Smooth muscle cell (in vitro differentiated cells): ENCODE results near the gene STPG2. TPM values are rescaled to one million over a fixed set of nuclear protein-coding genes. Genes with fewer than 3 reads are reported as not detected.

Source experiments
- DNase-seq: peaks from one replicate; lab custom pipeline; 2025; ENCODE audit not compliant: unreplicated experiment; lab: John Stamatoyannopoulos, UW
- H2AFZ ChIP-seq: fragments of 200-600 bp; sonication (generic); 2 replicates; pipeline ENCODE4 v1.6.0; 2016; ENCODE audit warnings: antibody characterized with exemption, low read depth, mild to moderate bottlenecking
- H3F3A ChIP-seq: fragments of 200-600 bp; sonication (generic); 2 replicates; pipeline ENCODE4 v1.6.0; 2017; ENCODE audit warnings: antibody characterized with exemption, low read depth
- H3K27ac ChIP-seq: fragments of 200-600 bp; sonication (generic); 2 replicates; pipeline ENCODE4 v1.5.1; 2016; ENCODE audit warnings: low read depth, mild to moderate bottlenecking
- H3K27me3 ChIP-seq: fragments of 200-600 bp; sonication (generic); 2 replicates; pipeline ENCODE4 v1.6.1; 2016; ENCODE audit warnings: low read depth, mild to moderate bottlenecking
- H3K36me3 ChIP-seq: fragments of 200-600 bp; sonication (generic); 2 replicates; pipeline ENCODE4 v1.5.1; 2016; ENCODE audit warnings: low read depth
- H3K4me1 ChIP-seq: fragments of 200-600 bp; sonication (generic); 2 replicates; pipeline ENCODE4 v1.5.1; 2016; ENCODE audit warnings: low read depth
- H3K4me2 ChIP-seq: fragments of 200-600 bp; sonication (generic); 2 replicates; pipeline ENCODE4 v1.6.0; 2016; ENCODE audit warnings: mild to moderate bottlenecking
- H3K4me3 ChIP-seq: fragments of 200-600 bp; sonication (generic); 2 replicates; pipeline ENCODE4 v1.5.1; 2016; ENCODE audit warnings: mild to moderate bottlenecking
- H3K79me2 ChIP-seq: fragments of 200-600 bp; sonication (generic); 2 replicates; pipeline ENCODE4 v1.6.0; 2016; ENCODE audit warnings: low read depth, mild to moderate bottlenecking
- H3K9ac ChIP-seq: fragments of 200-600 bp; sonication (generic); 2 replicates; pipeline ENCODE4 v1.6.0; 2016; ENCODE audit warnings: low read depth
- H3K9me3 ChIP-seq: fragments of 200-600 bp; sonication (generic); replicated peaks from 2 replicates; pipeline ENCODE4 v1.5.1; 2016; ENCODE audit warnings: low read depth
- H4K20me1 ChIP-seq: fragments of 200-600 bp; sonication (generic); 2 replicates; pipeline ENCODE4 v1.6.0; 2016; ENCODE audit warnings: low read depth
- WGBS: methylation state at CpG from one replicate; pipeline ENCODE4 v1.1.7; 2016; ENCODE audit warnings: low lambda C conversion rate; 5-methylcytosine and 5-hydroxymethylcytosine counted together
- polyA plus RNA-seq: library from polyadenylated mRNA; unstranded; fragments of >200 nt; fragmentation: Nextera tagmentation; extraction: Ambion mirVana; gene quantifications from 2 replicates; pipeline ENCODE4 v1.2.1, GENCODE V29; 2016
- total RNA-seq: library from RNA; depleted of rRNA; stranded (reverse); fragments of >200 nt; gene quantifications from 2 replicates; pipeline ENCODE4 v1.2.3, GENCODE V29; 2014
- TF ChIP-seq, protein P1 (sequence below): fragments of 200-600 bp; sonication (generic); IDR thresholded peaks from 2 replicates; pipeline ENCODE4 v1.5.1; 2017; ENCODE audit warnings: borderline replicate concordance, mild to moderate bottlenecking, antibody characterized with exemption; ENCODE audit not compliant: insufficient read depth, poor library complexity, severe bottlenecking

STPG2 gene
- total and polyA plus RNA-seq, 2 experiments from 2014 or later = 0.09 to 0.31 TPM

DNA sequence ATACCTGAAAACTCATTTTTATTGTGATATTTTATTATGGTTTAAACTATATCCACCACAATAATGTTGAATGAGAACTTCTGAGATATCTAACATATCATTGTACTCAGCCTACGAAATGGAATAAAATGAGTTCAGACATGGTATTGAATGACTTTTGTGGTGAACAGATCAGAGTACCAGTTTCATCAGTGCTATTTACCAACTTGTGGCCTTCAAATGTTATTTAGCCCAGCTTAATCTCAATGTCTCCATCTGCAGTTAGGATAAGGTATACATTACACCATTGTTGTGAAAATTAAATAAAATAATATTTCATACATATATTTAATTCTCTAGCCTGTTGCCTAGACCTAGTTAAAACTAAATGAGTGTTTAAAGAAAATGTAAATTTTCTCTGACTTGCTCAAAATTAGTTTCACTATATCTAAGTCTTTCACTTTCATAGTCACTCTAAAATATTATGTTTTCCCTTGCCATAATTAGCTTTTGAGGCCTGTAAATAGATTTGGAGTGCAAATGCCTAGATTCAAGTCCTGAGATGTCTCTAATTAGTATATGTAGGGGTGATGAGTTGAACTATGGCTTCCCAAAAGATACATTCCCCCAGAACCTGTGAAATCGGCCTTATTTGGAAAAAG is 594.2 kb downstream of the STPG2 start:
- H3K9ac ChIP-seq = no peak overlapping the region
- H3K4me3 ChIP-seq = no peak overlapping the region
- H3K27ac ChIP-seq = no peak overlapping the region
- no peaks in the 10 kb centered on the region for H4K20me1 ChIP-seq
- 96% methylated on average over 2 of the region's 2 CpGs for WGBS
- TF ChIP-seq, protein P1, sequence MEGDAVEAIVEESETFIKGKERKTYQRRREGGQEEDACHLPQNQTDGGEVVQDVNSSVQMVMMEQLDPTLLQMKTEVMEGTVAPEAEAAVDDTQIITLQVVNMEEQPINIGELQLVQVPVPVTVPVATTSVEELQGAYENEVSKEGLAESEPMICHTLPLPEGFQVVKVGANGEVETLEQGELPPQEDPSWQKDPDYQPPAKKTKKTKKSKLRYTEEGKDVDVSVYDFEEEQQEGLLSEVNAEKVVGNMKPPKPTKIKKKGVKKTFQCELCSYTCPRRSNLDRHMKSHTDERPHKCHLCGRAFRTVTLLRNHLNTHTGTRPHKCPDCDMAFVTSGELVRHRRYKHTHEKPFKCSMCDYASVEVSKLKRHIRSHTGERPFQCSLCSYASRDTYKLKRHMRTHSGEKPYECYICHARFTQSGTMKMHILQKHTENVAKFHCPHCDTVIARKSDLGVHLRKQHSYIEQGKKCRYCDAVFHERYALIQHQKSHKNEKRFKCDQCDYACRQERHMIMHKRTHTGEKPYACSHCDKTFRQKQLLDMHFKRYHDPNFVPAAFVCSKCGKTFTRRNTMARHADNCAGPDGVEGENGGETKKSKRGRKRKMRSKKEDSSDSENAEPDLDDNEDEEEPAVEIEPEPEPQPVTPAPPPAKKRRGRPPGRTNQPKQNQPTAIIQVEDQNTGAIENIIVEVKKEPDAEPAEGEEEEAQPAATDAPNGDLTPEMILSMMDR = peak; percentile 12
- no peaks in the 10 kb centered on the region for H3K9me3 ChIP-seq
- H3F3A ChIP-seq = no peaks in the 10 kb centered on the region
- H3K4me2 ChIP-seq = no peak overlapping the region
- no peak for DNase-seq
- no peaks in the 10 kb centered on the region for H3K36me3 ChIP-seq
- no peaks in the 10 kb centered on the region for H3K79me2 ChIP-seq
- no peaks in the 10 kb centered on the region for H3K27me3 ChIP-seq
- no peaks in the 10 kb centered on the region for H3K4me1 ChIP-seq
- H2AFZ ChIP-seq = no peak overlapping the region

DNA sequence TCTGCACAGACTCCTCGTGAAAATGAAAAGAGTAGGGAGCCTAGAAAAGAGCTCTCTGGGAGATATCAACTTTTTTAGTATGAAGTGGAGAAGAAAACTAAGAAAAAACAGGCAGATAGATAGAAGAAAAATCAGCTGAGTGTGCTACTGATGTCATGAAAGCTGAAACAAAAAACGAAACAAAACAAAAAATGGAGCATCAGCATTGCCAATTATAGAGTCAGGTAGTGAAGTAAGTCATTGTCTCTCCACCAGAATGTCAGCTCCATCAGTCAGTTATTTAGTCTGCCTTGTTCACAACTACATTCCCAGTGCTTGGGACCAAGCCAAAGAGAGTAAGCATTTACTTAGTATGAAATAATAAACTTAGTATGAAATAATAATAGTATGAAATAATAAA is 595.1 kb downstream of the STPG2 start:
- H3K27ac ChIP-seq = no peak overlapping the region

DNA sequence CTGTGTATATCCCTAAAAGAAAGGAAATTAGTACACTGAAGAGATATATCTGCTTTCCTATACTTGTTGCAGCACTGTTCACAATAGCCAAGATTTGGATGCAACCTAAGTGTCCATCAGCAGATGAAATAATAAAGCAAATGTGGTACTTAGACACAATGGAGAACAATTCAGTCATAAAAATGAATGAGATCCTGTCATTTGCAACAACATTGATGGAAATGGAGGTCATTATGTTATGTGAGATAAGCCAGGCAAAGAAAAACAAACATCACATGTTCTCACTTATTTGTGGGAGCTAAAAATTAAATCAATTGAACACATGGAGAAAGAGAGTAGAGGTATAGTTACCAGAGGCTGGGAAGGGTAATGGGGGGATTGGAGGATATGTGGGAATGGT is 611.9 kb downstream of the STPG2 start:
- H3F3A ChIP-seq = no peaks in the 10 kb centered on the region
- no peaks in the 10 kb centered on the region for H3K9me3 ChIP-seq
- no peaks in the 10 kb centered on the region for H4K20me1 ChIP-seq
- H3K4me2 ChIP-seq = no peak overlapping the region
- no peak overlapping the region for H3K4me3 ChIP-seq
- no peaks in the 10 kb centered on the region for H3K36me3 ChIP-seq
- no peak overlapping the region for H3K9ac ChIP-seq
- no peak overlapping the region for H3K27ac ChIP-seq
- H2AFZ ChIP-seq = no peak overlapping the region
- no peaks in the 10 kb centered on the region for H3K79me2 ChIP-seq
- no peaks in the 10 kb centered on the region for H3K27me3 ChIP-seq
- no peaks in the 10 kb centered on the region for H3K4me1 ChIP-seq
- DNase-seq = no peak
- TF ChIP-seq, protein P1 = no peak

More for the DNA sequence above, 595.1 kb downstream of the STPG2 start:
- Histone ChIP-seq H3K36me3 (no peaks in the 10 kb centered on the region), H4K20me1 (no peaks in the 10 kb centered on the region), H3K4me1 (no peaks in the 10 kb centered on the region), H3K4me3 (no peak overlapping the region), H3K4me2 (no peak overlapping the region), H3F3A (no peaks in the 10 kb centered on the region), H3K27me3 (no peaks in the 10 kb centered on the region), H3K9ac (no peak overlapping the region), H2AFZ (no peak overlapping the region), H3K79me2 (no peaks in the 10 kb centered on the region), H3K9me3 (no peaks in the 10 kb centered on the region)
- TF ChIP-seq, protein P1 = no peak
- DNase-seq = no peak
- 83% methylated on average over 2 of the region's 2 CpGs for WGBS

DNA sequence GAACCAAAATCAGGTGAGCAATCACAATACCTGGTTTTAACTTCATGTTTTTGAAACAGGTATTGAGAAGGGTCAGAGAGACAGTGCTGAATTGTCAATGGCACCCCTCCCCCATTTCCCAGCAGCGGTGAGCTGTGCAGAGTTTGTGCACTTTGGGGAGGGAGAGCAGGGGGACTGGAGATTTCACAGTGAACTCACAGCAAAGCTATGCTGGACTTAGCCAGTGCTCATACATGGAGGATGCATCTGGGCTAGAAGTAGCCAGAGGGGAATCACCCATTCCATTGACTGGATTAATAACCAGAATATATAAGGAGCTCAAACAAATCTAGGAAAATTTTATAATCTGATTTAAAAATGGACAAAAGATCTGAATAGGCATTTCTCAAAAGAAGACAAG is 612.6 kb downstream of the STPG2 start:
- 41% methylated on average over 1 of the region's 1 CpG for WGBS
- Histone ChIP-seq H3K79me2 (no peaks in the 10 kb centered on the region), H2AFZ (no peak overlapping the region), H3F3A (no peaks in the 10 kb centered on the region), H3K27me3 (no peaks in the 10 kb centered on the region), H3K4me3 (no peak overlapping the region), H4K20me1 (no peaks in the 10 kb centered on the region), H3K4me2 (no peak overlapping the region), H3K27ac (no peak overlapping the region), H3K36me3 (no peaks in the 10 kb centered on the region), H3K4me1 (no peaks in the 10 kb centered on the region), H3K9me3 (no peaks in the 10 kb centered on the region), H3K9ac (no peak overlapping the region)
- TF ChIP-seq, protein P1 = no peak
- DNase-seq = no peak
